GM23248 (cell line): ENCODE data around the gene MOB1A. TPM values are rescaled to one million over a fixed set of nuclear protein-coding genes. Genes with fewer than 3 reads are reported as not detected.

Experiments
- DNase-seq: peaks from one replicate; pipeline ENCODE4 v3.0.0-alpha.2; 2015
- H2AFZ ChIP-seq: fragments of 200-600 bp; sonication (generic); 2 replicates; pipeline ENCODE4 v1.6.1; 2016; ENCODE audit warnings: antibody characterized with exemption
- H3F3A ChIP-seq: fragments of 200-600 bp; sonication (generic); 2 replicates; pipeline ENCODE4 v1.6.1; 2016; ENCODE audit warnings: mild to moderate bottlenecking, antibody characterized with exemption, mixed run types; ENCODE audit not compliant: insufficient read depth
- H3K27ac ChIP-seq: fragments of 200-600 bp; sonication (generic); 2 replicates; pipeline ENCODE4 v1.5.1; 2016; ENCODE audit warnings: mild to moderate bottlenecking
- H3K27me3 ChIP-seq: fragments of 200-600 bp; sonication (generic); replicated peaks from 2 replicates; pipeline ENCODE4 v1.6.1; 2016; ENCODE audit warnings: mild to moderate bottlenecking; ENCODE audit not compliant: insufficient read depth
- H3K36me3 ChIP-seq: fragments of 200-600 bp; sonication (generic); 2 replicates; pipeline ENCODE4 v1.6.1; 2016; ENCODE audit warnings: low read depth, mild to moderate bottlenecking
- H3K4me1 ChIP-seq: fragments of 200-600 bp; sonication (generic); 2 replicates; pipeline ENCODE4 v1.6.1; 2016; ENCODE audit warnings: mild to moderate bottlenecking; ENCODE audit not compliant: insufficient read depth
- H3K4me2 ChIP-seq: fragments of 200-600 bp; sonication (generic); one replicate; pipeline ENCODE4 v1.6.1; 2016; ENCODE audit warnings: mild to moderate bottlenecking; ENCODE audit not compliant: unreplicated experiment
- H3K4me3 ChIP-seq: fragments of 200-600 bp; sonication (generic); 2 replicates; pipeline ENCODE4 v1.5.1; 2016; ENCODE audit warnings: mild to moderate bottlenecking
- H3K79me2 ChIP-seq: fragments of 200-600 bp; sonication (generic); 2 replicates; pipeline ENCODE4 v1.6.1; 2016; ENCODE audit warnings: mild to moderate bottlenecking; ENCODE audit not compliant: insufficient read depth
- H3K9ac ChIP-seq: fragments of 200-600 bp; sonication (generic); 2 replicates; pipeline ENCODE4 v1.6.1; 2016; ENCODE audit warnings: mild to moderate bottlenecking
- H3K9me2 ChIP-seq: fragments of 200-600 bp; sonication (generic); 2 replicates; pipeline ENCODE4 v1.6.1; 2016; ENCODE audit warnings: mixed run types, mild to moderate bottlenecking, moderate library complexity; ENCODE audit not compliant: insufficient read depth
- H3K9me3 ChIP-seq: fragments of 200-600 bp; sonication (generic); one replicate; pipeline ENCODE4 v1.6.1; 2017; ENCODE audit warnings: low read depth
- H4K20me1 ChIP-seq: fragments of 200-600 bp; sonication (generic); 2 replicates; pipeline ENCODE4 v1.6.0; 2016; ENCODE audit not compliant: insufficient read depth
- EZH2 ChIP-seq: fragments of 200-600 bp; sonication (generic); IDR thresholded peaks from 2 replicates; pipeline ENCODE4 v1.6.1; 2018; ENCODE audit warnings: antibody characterized with exemption, mild to moderate bottlenecking; ENCODE audit not compliant: insufficient read depth, poor library complexity, severe bottlenecking
- EZH2phosphoT487 ChIP-seq: fragments of 200-600 bp; sonication (generic); IDR thresholded peaks from 2 replicates; pipeline ENCODE4 v1.6.1; 2018; ENCODE audit warnings: antibody characterized with exemption, moderate library complexity, mild to moderate bottlenecking, low read depth; ENCODE audit not compliant: insufficient read depth
- WGBS, 2 experiments: methylation state at CpG; one replicate each; pipeline ENCODE4 v1.1.6; 2015 to 2017; ENCODE audit warnings: low lambda C conversion rate in 2 of 2, low coverage in 1 of 2; ENCODE audit errors: missing lambda C conversion rate in 2 of 2; 5-methylcytosine and 5-hydroxymethylcytosine counted together
- in situ Hi-C: fragments of 300-500 bp; cut with MboI; formaldehyde crosslinking; loops from 2 replicates; pipeline ENCODE4 v1.15.0; 2020
- polyA plus RNA-seq: library from polyadenylated mRNA; unstranded; fragments of >200 nt; fragmentation: Nextera tagmentation; extraction: Ambion mirVana; gene quantifications from 2 replicates; pipeline ENCODE4 v1.2.1, GENCODE V29; 2016
- total RNA-seq: library from RNA; depleted of rRNA; stranded (reverse); fragments of >200 nt; shearing (Covaris generic); gene quantifications from 2 replicates; pipeline ENCODE4 v1.2.3, GENCODE V29; 2014

The MOB1A gene
- total and polyA plus RNA-seq, 2 experiments from 2014 or later, result 92.2 to 120 TPM

GRCh38 chr2:74206180-74206688 lies 27.6 kb upstream of the MOB1A start:
- DNase-seq, result peak; percentile 70
- Histone ChIP-seq H3F3A (peaks cover 26% of the 10 kb centered on the region), H2AFZ (no peak overlapping the region), H3K4me2 (no peak overlapping the region), H3K4me1 (peaks cover 22% of the 10 kb centered on the region), H3K36me3 (peaks cover 75% of the 10 kb centered on the region), H3K79me2 (peaks cover 92% of the 10 kb centered on the region), H3K9me3 (no peaks in the 10 kb centered on the region), H3K27me3 (no peaks in the 10 kb centered on the region), H3K27ac (peak overlapping the region; percentile 33), H3K9me2 (no peaks in the 10 kb centered on the region), H3K9ac (0 out of 2 replicates have a peak overlapping the region, but pooled peaks have one; percentile 5), H3K4me3 (no peak overlapping the region), H4K20me1 (peaks cover 21% of the 10 kb centered on the region; the same call in 1 of the 2 replicates)
- no peak for TF ChIP-seq EZH2
- in situ Hi-C loops, result no loop called here
- WGBS, 2 experiments, result 79% methylated on average over 6 of the region's 6 CpGs

GRCh38 chr2:74205596-74205995 lies 26.9 kb upstream of the MOB1A start:
- no peak for DNase-seq
- Histone ChIP-seq H3K27ac (0 out of 2 replicates have a peak overlapping the region, but pooled peaks have one; percentile 1), H3K79me2 (peaks cover 98% of the 10 kb centered on the region), H3K9me2 (no peaks in the 10 kb centered on the region), H3K36me3 (peaks cover 70% of the 10 kb centered on the region), H2AFZ (no peak overlapping the region), H3K4me2 (no peak overlapping the region), H3F3A (peaks cover 32% of the 10 kb centered on the region), H3K9me3 (no peaks in the 10 kb centered on the region), H3K4me1 (peaks cover 28% of the 10 kb centered on the region), H4K20me1 (peaks cover 28% of the 10 kb centered on the region; the same call in 1 of the 2 replicates), H3K9ac (no peak overlapping the region), H3K27me3 (no peaks in the 10 kb centered on the region), H3K4me3 (no peak overlapping the region)
- in situ Hi-C loops, result no loop called here
- WGBS, 2 experiments, result 87 to 92% methylated on average over 6 of the region's 6 CpGs
- no peak for TF ChIP-seq EZH2
- no peak for TF ChIP-seq EZH2phosphoT487

GRCh38 chr2:74205113-74205512 lies 26.4 kb upstream of the MOB1A start:
- no peak overlapping the region for H3K4me2 ChIP-seq
- in situ Hi-C loops, result no loop called here
- peaks cover 37% of the 10 kb centered on the region for H3F3A ChIP-seq
- H3K4me3 ChIP-seq, result no peak overlapping the region
- peaks cover 33% of the 10 kb centered on the region; the same call in 1 of the 2 replicates for H4K20me1 ChIP-seq
- DNase-seq, result no peak
- H3K4me1 ChIP-seq, result peaks cover 33% of the 10 kb centered on the region
- H3K27me3 ChIP-seq, result no peaks in the 10 kb centered on the region
- H3K27ac ChIP-seq, result no peak overlapping the region
- peaks cover 100% of the 10 kb centered on the region for H3K79me2 ChIP-seq
- no peaks in the 10 kb centered on the region for H3K9me3 ChIP-seq
- no peak for TF ChIP-seq EZH2
- no peak for TF ChIP-seq EZH2phosphoT487
- 95 to 98% methylated on average over 5 of the region's 5 CpGs for whole genome bisulfite sequencing, 2 experiments
- H3K36me3 ChIP-seq, result peaks cover 65% of the 10 kb centered on the region
- H3K9ac ChIP-seq, result no peak overlapping the region
- no peaks in the 10 kb centered on the region for H3K9me2 ChIP-seq
- H2AFZ ChIP-seq, result no peak overlapping the region

- no peak for TF ChIP-seq EZH2phosphoT487
- TF ChIP-seq EZH2, result no peak
- H3F3A ChIP-seq, result peaks cover 44% of the 10 kb centered on the region
- no peak overlapping the region for H3K9ac ChIP-seq
- H3K4me1 ChIP-seq, result peaks cover 40% of the 10 kb centered on the region
- H3K4me3 ChIP-seq, result no peak overlapping the region
- no peaks in the 10 kb centered on the region for H3K9me2 ChIP-seq
- H4K20me1 ChIP-seq, result peaks cover 35% of the 10 kb centered on the region; the same call in 1 of the 2 replicates
- H3K79me2 ChIP-seq, result peaks cover 100% of the 10 kb centered on the region
- 88 to 93% methylated on average over 3 of the region's 3 CpGs for WGBS, 2 experiments
- no peaks in the 10 kb centered on the region for H3K9me3 ChIP-seq
- no peak overlapping the region for H3K27ac ChIP-seq
- H3K27me3 ChIP-seq, result no peaks in the 10 kb centered on the region
- in situ Hi-C loops, result no loop called here
- no peak overlapping the region for H3K4me2 ChIP-seq
- no peak for DNase-seq
- H2AFZ ChIP-seq, result no peak overlapping the region
- peaks cover 58% of the 10 kb centered on the region for H3K36me3 ChIP-seq
Measured at GRCh38 chr2:74204436-74204835, 25.8 kb upstream of the MOB1A start.
